C4-2B (cell line): ENCODE measurements around the gene AIP.

ENCODE experiments used
- H3K27ac ChIP-seq: fragments of 450-650 bp; 2 replicates; pipeline ENCODE4 v1.5.1; 2017
- CTCF ChIP-seq: fragments of 450-650 bp; conservative IDR thresholded peaks from 2 replicates; pipeline ENCODE4 v1.5.1; 2017; ENCODE audit warnings: mild to moderate bottlenecking
- ZFX ChIP-seq: fragments of 450-650 bp; IDR thresholded peaks from 2 replicates; pipeline ENCODE4 v1.6.1; 2017

AIP gene

GRCh38 chr11:67534070-67534679 lies 51.3 kb downstream of the AIP start:
- no peak overlapping the region for H3K27ac ChIP-seq
- TF ChIP-seq CTCF = no peak
- TF ChIP-seq ZFX = no peak

- TF ChIP-seq CTCF (no peak), ZFX (no peak)
- H3K27ac ChIP-seq = no peak overlapping the region
Measured at GRCh38 chr11:67535561-67535960, 52.7 kb downstream of the AIP start.

GRCh38 chr11:67538306-67538705 lies 55.5 kb downstream of the AIP start:
- no peak for TF ChIP-seq CTCF
- no peak for TF ChIP-seq ZFX
- H3K27ac ChIP-seq = no peak overlapping the region

GRCh38 chr11:67538823-67539505 lies 56.1 kb downstream of the AIP start:
- peak overlapping the region; percentile 13; the same call in 1 of the 2 replicates for H3K27ac ChIP-seq
- TF ChIP-seq CTCF = no peak
- TF ChIP-seq ZFX = no peak

- TF ChIP-seq ZFX = no peak
- TF ChIP-seq CTCF = no peak
- peak overlapping the region; percentile 13; the same call in 1 of the 2 replicates for H3K27ac ChIP-seq
Measured at GRCh38 chr11:67539550-67539949, 56.7 kb downstream of the AIP start.
